Subcutaneous abdominal adipose tissue (tissue), 5 donors: ENCODE measurements around the gene TP53AIP1.
"Not testable (repeated sequence)": the region's sequence is repeated elsewhere in the genome, so short reads cannot be mapped to it uniquely, and the experiment has no call there.

Source experiments
- H3K27ac ChIP-seq: one replicate; pipeline ENCODE4 v1.7.0; 2013; ENCODE audit warnings: low read depth, mild to moderate bottlenecking, inconsistent platforms, low read length, moderate library complexity
- H3K27me3 ChIP-seq, 5 donors: one replicate each; pipeline ENCODE4 v1.7.0; 2013; ENCODE audit warnings: low read length in 5 of 5, inconsistent platforms in 1 of 5; ENCODE audit not compliant: control insufficient read depth in 5 of 5, insufficient read depth in 4 of 5
- H3K36me3 ChIP-seq, 5 donors: one replicate each; pipeline ENCODE4 v1.7.0; 2013; ENCODE audit warnings: low read length in 5 of 5; ENCODE audit not compliant: control insufficient read depth in 5 of 5, insufficient read depth in 5 of 5
- H3K4me1 ChIP-seq, 5 donors: one replicate each; pipeline ENCODE4 v1.7.0; 2013; ENCODE audit warnings: low read length in 5 of 5, mild to moderate bottlenecking in 3 of 5, moderate library complexity in 1 of 5; ENCODE audit not compliant: control insufficient read depth in 5 of 5, insufficient read depth in 5 of 5
- H3K4me3 ChIP-seq, 5 donors: one replicate each; pipeline ENCODE4 v1.7.0; 2013; ENCODE audit warnings: low read length in 5 of 5, low read depth in 1 of 5
- H3K9ac ChIP-seq, 5 donors: one replicate each; pipeline ENCODE4 v1.7.0; 2013; ENCODE audit warnings: low read length in 5 of 5, mild to moderate bottlenecking in 4 of 5, moderate library complexity in 3 of 5
- H3K9me3 ChIP-seq, 5 donors: one replicate each; pipeline ENCODE4 v1.7.0; 2013; ENCODE audit warnings: low read length in 5 of 5; ENCODE audit not compliant: control insufficient read depth in 5 of 5
- donor health status: healthy.
- donor health status: healthy.
- donor health status: healthy.
- donor health status: healthy.
- donor health status: healthy.

TP53AIP1 gene

DNA sequence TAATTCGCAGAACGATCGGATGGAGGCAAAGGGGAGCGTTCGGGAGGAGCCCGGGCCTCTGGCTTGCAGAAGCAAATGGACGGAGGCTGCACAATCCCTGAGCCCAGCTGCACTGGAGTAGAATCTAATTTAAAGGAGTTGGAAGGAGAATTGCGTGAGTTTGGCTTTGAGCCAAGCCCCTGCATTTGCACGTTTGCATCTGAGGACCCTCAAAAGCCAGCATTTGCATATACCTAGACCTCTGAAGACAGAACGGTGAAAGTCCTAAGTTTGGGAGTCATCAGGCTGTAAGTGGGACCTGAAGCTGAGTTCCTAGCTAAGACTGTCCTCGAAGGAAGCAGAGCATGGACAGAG, 15.6 kb downstream of the TP53AIP1 start:
- Histone ChIP-seq H3K27ac (no peak overlapping the region), H3K9me3 (no peaks in the 10 kb centered on the region), H3K36me3 (no peaks in the 10 kb centered on the region), H3K4me3 (no peak overlapping the region), H3K4me1 (no peaks in the 10 kb centered on the region), H3K27me3 (peaks cover 0 to 12% (median 3%) of the 10 kb centered on the region in 5 donors), H3K9ac (no peak overlapping the region)

DNA sequence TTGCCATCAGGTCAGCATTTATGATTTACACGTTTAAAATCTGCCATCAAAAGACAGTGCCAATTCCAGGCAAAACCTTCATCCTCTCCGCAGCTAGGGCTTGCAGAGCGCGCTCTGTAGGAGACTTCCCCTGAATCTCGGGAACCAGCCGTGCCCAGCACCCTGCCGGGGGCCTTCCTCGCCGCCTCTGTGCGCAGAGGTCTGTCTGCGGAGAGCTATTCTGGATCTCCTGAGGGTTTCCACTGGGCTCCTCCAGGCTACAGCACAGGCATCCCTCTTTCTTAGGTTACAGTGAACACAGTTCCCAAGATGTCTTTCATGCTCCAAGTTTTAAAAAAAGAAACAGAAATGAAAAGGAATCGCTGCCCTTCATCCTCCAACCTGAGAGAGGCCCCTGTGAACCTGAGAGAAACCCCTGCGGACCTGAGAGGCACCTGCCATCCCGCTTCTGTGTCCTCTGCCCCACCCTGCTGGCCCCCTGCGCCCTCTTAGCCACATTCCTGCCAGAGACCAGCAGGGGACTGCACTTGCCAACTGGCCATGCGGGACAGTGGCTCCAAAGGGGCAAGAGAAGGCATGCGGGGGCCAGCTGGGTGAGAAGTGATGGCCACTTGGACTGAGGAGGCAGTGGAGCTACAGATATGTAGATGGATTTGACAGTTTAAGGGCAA, 16.1 kb downstream of the TP53AIP1 start:
- Histone ChIP-seq H3K36me3 (no peaks in the 10 kb centered on the region), H3K4me3 (no peak overlapping the region), H3K4me1 (no peaks in the 10 kb centered on the region), H3K27me3 (peaks cover 0 to 10% (median 3%) of the 10 kb centered on the region in 5 donors), H3K27ac (no peak overlapping the region), H3K9me3 (no peaks in the 10 kb centered on the region), H3K9ac (no peak overlapping the region)

DNA sequence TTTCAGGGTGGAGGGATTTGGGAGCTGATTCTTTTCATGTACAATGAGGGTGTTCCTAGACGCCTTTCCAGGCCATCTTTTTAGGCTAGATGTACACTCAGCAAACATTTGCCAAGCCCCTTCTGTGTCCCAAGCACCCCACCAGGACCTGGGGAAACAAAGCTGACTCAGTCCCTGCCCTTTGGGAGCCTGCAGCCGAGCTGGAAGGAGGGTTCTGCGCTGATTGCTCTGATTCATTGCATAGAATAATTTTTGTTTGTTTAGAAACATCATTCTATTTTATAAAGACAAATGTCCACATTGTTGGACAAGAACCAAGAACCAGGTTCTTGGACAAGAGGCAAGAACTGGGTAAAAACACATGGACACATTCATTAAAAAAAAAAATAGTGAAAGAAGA, 16.7 kb downstream of the TP53AIP1 start:
- no peak overlapping the region for H3K27ac ChIP-seq
- H3K4me3 ChIP-seq, result no peak overlapping the region
- H3K9ac ChIP-seq, result no peak overlapping the region
- H3K4me1 ChIP-seq, result no peaks in the 10 kb centered on the region
- H3K27me3 ChIP-seq, result peaks cover 0 to 10% (median 3%) of the 10 kb centered on the region in 5 donors
- no peaks in the 10 kb centered on the region for H3K9me3 ChIP-seq
- no peaks in the 10 kb centered on the region for H3K36me3 ChIP-seq

DNA sequence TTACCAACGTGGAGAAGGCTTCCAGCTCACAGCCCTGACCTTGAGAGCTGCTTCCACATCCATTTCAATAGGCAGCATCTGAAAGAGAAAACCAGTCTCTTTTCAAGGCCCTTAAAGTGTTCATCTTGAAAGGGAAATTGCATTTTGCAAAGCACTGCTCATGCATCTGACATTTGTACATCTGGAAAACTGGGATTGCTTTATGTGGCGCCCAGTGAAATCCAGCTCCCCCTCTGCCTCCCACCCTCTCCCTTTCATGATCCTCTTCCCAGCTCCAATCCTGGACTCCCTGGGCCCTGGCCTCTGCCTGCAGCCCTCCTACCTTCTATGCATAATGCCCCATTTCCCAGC, 17.4 kb downstream of the TP53AIP1 start:
- Histone ChIP-seq H3K4me1 (no peaks in the 10 kb centered on the region), H3K27me3 (peaks cover 0 to 13% (median 3%) of the 10 kb centered on the region in 5 donors), H3K4me3 (no peak overlapping the region), H3K27ac (no peak overlapping the region), H3K36me3 (no peaks in the 10 kb centered on the region), H3K9me3 (no peaks in the 10 kb centered on the region), H3K9ac (no peak overlapping the region)

DNA sequence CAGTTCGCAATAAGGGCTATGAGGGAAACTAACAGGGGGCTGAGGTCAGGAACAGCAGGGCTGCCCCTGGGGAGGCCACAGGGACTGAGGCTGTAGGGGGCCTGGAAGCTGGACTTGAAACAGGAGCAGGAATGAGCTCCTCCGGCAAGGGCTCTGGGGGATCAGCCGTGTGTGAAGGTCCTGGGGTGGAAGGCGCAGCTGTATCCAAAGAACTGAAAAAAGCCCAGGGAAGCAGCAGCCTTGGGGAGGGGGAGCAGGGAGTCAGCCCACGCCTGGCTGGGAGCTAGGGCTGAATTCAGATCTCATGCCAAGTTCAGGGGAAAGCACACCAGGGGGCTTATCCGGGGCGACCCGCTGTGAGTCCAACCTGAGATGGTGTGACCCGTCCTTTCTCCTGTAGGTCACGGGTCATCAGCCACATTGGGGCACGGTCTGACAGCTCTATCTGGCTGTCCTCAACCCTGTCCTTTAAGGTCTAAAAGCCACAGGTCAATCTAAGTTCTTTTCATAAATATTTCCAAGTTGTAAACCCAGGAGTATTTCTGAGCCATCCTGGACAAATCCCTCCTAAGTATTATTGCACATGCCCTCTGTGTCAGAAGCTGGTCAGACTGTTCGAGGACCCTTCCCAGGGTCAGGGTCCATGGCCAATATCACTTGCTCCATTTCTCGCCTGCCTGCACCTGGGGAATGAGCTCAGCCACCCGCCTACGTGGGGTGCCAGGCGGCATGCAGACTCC, 18.0 kb downstream of the TP53AIP1 start:
- Histone ChIP-seq H3K9me3 (no peaks in the 10 kb centered on the region), H3K27ac (no peak overlapping the region), H3K36me3 (no peaks in the 10 kb centered on the region), H3K27me3 (peaks cover 0 to 8% (median 3%) of the 10 kb centered on the region in 5 donors), H3K4me3 (no peak overlapping the region), H3K9ac (no peak overlapping the region), H3K4me1 (no peaks in the 10 kb centered on the region)

DNA sequence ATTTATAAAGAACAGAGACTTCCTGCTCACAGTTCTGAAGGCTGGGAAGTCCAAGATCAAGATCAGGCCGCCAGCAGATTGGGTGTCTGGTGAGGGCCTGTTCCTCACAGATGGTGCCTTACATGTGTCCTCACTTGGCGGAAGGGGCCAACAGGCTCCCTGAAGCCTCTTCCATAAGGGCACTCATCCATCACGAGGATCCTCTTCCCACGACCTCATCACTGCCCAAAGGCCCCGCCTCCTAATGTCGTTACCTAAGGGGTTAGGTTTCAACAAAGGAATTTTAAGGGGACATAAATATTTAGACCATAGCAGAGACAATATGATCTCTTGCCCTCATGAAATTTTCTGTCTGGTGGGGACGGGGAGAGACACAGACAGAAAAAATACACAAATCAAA, 18.6 kb downstream of the TP53AIP1 start:
- Histone ChIP-seq H3K36me3 (no peaks in the 10 kb centered on the region), H3K4me1 (peaks cover 0 to under 1% (median 0%) of the 10 kb centered on the region in 5 donors), H3K9ac (no peak overlapping the region), H3K9me3 (no peaks in the 10 kb centered on the region), H3K4me3 (no peak overlapping the region), H3K27me3 (peaks cover 0 to 6% (median 0%) of the 10 kb centered on the region in 5 donors), H3K27ac (no peak overlapping the region)

DNA sequence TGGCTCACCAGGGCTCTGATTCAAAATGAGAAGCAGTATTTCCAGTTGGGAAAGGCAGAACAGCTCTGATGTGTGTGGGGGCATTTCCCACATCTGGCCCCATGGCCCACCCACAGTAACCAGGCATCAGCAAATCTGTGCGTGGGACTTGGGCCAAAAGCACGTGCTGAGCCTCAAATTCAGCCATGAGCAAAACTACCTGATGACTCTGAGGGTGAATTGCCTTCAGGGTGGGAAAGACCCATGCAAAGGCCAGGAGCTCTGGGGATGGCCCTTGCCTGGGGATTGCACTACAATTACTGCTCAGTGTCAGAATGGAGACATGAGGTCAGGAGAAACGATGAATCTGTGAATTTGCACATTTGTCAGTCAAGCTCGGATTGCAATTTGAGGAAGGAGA, 20.9 kb downstream of the TP53AIP1 start:
- Histone ChIP-seq H3K9ac (no peak overlapping the region), H3K9me3 (no peaks in the 10 kb centered on the region), H3K36me3 (no peaks in the 10 kb centered on the region)

DNA sequence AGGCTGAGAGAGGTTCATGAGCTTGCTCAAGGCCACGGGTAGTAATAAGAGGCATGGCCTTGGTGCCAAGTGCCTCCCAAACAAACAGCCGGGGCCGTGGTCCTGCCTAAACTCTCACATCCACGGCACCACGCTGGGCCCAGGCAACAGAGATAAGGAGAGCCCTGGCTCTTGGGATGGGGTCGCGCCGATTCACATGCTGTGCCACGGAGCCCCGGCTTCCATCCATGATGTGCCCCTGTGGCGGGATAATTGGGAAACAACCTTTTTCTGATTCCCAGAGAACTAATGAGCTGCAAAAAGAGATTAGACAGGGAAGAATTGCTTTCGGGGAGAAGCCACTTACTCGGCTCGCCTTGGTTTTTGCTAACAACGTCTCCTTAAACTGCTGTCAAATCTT, 22.0 kb downstream of the TP53AIP1 start:
- Histone ChIP-seq H3K4me1 (peaks cover 0 to 10% (median 0%) of the 10 kb centered on the region in 5 donors), H3K27ac (no peak overlapping the region), H3K4me3 (no peak overlapping the region), H3K9ac (no peak overlapping the region), H3K9me3 (no peaks in the 10 kb centered on the region), H3K36me3 (no peaks in the 10 kb centered on the region), H3K27me3 (peaks cover 0 to 6% (median 0%) of the 10 kb centered on the region in 5 donors)

More for the DNA sequence above, 20.9 kb downstream of the TP53AIP1 start:
- Histone ChIP-seq H3K4me3 (no peak overlapping the region), H3K4me1 (peaks cover 0 to 10% (median 0%) of the 10 kb centered on the region in 5 donors), H3K27ac (no peak overlapping the region), H3K27me3 (peaks cover 0 to 9% (median 0%) of the 10 kb centered on the region in 5 donors)

DNA sequence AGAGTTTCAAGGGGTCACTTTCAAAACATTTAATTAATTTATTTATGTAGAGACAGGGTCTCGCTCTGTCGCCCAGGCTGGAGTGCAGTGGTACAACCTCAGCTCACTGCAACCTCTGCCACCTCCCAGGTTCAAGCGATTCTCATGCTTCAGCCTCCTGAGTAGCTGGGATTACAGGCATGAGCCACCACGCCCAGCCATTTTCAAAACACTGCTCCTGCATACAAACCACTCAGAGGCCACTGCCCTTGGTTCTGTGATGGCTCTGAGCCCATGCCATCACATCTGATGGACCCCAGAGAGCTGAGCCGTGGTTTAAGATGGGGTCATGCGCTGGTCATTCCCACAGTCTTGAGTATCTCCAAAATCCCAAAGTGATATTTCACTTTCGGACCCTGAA, 23.0 kb downstream of the TP53AIP1 start:
- H3K27ac ChIP-seq, H3K36me3 ChIP-seq, H3K9me3 ChIP-seq, H3K4me3 ChIP-seq, H3K9ac ChIP-seq, H3K4me1 ChIP-seq: not testable (repeated sequence)
- peaks cover 0 to 12% (median 0%) of the 10 kb centered on the region in 5 donors for H3K27me3 ChIP-seq

DNA sequence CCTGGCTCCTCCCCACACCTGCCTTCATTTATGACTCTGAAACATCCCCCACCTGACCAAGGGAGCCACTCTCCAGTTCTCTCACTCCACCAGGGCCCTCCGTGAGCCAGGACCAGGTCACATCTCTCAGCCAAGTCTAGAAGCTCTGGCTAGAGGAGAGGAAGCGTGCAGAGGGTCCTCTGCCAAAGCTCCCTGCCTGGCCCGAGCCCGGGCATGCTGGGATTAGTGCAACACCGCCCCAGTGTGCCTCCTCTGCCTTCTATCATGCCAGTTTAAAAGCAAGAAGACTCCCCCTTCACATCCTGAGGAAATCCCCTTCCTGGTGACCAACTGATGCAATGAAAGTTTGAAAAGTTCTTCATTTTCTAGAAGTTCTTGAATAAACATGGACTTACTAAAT, 23.5 kb downstream of the TP53AIP1 start:
- H3K4me3 ChIP-seq, result no peak overlapping the region
- peaks cover 0 to 10% (median 0%) of the 10 kb centered on the region in 5 donors for H3K4me1 ChIP-seq
- no peak overlapping the region for H3K27ac ChIP-seq
- no peak overlapping the region for H3K9ac ChIP-seq
- H3K27me3 ChIP-seq, result peaks cover 0 to 13% (median 0%) of the 10 kb centered on the region in 5 donors
- H3K9me3 ChIP-seq, result no peaks in the 10 kb centered on the region
- H3K36me3 ChIP-seq, result no peaks in the 10 kb centered on the region
